ENCODE results near the gene MRPL44.
"Not testable (repeated sequence)": the region's sequence is repeated elsewhere in the genome, so short reads cannot be mapped to it uniquely, and the experiment has no call there.

Gene MRPL44

DNA sequence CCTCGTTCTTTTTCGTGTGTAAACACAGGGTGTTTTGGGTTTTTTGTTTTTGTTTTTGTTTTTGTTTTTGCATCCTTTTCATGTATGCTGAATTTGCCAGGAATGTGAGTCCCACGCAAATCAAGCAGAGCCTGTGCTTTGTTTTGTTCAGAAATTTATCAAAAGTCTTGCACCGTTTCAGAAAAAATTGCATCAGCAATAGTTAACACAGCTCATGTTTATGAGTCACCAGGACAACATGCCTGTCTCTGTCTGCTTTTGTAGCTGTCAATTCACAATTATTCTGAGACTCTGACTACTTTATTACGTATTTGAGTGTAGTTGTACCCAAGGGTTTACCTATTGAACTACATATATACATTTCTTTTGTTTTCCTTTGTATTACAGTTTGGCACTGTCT, 38.3 kb downstream of the MRPL44 start:
- TF ChIP-seq, protein P1, sequence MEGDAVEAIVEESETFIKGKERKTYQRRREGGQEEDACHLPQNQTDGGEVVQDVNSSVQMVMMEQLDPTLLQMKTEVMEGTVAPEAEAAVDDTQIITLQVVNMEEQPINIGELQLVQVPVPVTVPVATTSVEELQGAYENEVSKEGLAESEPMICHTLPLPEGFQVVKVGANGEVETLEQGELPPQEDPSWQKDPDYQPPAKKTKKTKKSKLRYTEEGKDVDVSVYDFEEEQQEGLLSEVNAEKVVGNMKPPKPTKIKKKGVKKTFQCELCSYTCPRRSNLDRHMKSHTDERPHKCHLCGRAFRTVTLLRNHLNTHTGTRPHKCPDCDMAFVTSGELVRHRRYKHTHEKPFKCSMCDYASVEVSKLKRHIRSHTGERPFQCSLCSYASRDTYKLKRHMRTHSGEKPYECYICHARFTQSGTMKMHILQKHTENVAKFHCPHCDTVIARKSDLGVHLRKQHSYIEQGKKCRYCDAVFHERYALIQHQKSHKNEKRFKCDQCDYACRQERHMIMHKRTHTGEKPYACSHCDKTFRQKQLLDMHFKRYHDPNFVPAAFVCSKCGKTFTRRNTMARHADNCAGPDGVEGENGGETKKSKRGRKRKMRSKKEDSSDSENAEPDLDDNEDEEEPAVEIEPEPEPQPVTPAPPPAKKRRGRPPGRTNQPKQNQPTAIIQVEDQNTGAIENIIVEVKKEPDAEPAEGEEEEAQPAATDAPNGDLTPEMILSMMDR (IDR thresholded peaks at IDR 0.05): no peak
- Histone ChIP-seq H3K36me3 (no peaks in the 10 kb centered on the region), H3K4me1 (peaks cover 0 to 12% (median 3%) of the 10 kb centered on the region in 4 donors), H3K27ac (no peak overlapping the region), H3K9me3 (no peaks in the 10 kb centered on the region), H3K4me3 (no peak overlapping the region), H3K27me3 (no peaks in the 10 kb centered on the region)
- intact Hi-C loops (cut with DNase I; ENCODE audit: low total_unique reads): loop anchor here (5.0 kb wide), 1 partner anchor 287 kb away; no protein-coding TSS in a partner anchor
- DNase-seq: no peak

- intact Hi-C loops (cut with DNase I; ENCODE audit: low total_unique reads): loop anchor here (5.0 kb wide), 1 partner anchor 286 kb away; no protein-coding TSS in a partner anchor
- no peak for DNase-seq
- Histone ChIP-seq H3K9me3 (no peaks in the 10 kb centered on the region), H3K27me3 (no peaks in the 10 kb centered on the region), H3K4me3 (no peak overlapping the region), H3K27ac (no peak overlapping the region), H3K36me3 (no peaks in the 10 kb centered on the region), H3K4me1 (peaks cover 0 to 12% (median 3%) of the 10 kb centered on the region in 4 donors)
- TF ChIP-seq, protein P1 (IDR thresholded peaks at IDR 0.05): no peak
Measured at GRCh38 chr2:223996391-223996790, 39.1 kb downstream of the MRPL44 start.

DNA sequence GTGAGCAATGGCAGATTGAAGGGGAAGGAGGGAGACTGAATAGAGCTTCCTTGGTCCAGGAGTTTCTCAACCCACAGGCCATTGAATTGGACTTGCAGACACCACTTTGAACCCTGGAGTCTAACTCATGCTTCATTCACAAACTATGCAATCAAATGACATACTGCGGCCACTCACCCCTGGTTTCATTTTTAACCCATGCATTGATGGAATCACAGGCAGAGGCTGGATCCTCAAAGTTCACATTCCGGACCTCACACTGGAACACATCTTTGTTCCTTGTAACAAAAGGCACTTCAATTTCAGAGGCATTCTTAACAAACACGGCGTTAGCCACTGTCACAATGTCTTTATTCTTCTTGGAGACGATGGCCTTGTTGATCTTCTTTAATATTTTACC, 40.7 kb downstream of the MRPL44 start:
- intact Hi-C loops (cut with DNase I; ENCODE audit: low total_unique reads): loop anchor here (5.0 kb wide), 1 partner anchor 284 kb away; no protein-coding TSS in a partner anchor
- Histone ChIP-seq H3K4me3 (no peak overlapping the region), H3K27ac (no peak overlapping the region), H3K36me3 (no peaks in the 10 kb centered on the region), H3K27me3 (no peaks in the 10 kb centered on the region), H3K4me1 (peaks cover 0 to 12% (median 3%) of the 10 kb centered on the region in 4 donors), H3K9me3 (no peaks in the 10 kb centered on the region)
- DNase-seq: no peak
- TF ChIP-seq, protein P1 (IDR thresholded peaks at IDR 0.05): no peak

GRCh38 chr2:223998948-223999347, 41.7 kb downstream of the MRPL44 start:
- intact Hi-C loops (cut with DNase I; ENCODE audit: low total_unique reads): loop anchor here (5.0 kb wide), 1 partner anchor 283 kb away; no protein-coding TSS in a partner anchor

GRCh38 chr2:223999862-224000261, 42.6 kb downstream of the MRPL44 start:
- intact Hi-C loops (cut with DNase I; ENCODE audit: low total_unique reads): loop anchor here (5.0 kb wide), 1 partner anchor 282 kb away; no protein-coding TSS in a partner anchor
- DNase-seq: no peak
- Histone ChIP-seq H3K36me3 (no peaks in the 10 kb centered on the region), H3K4me3 (no peak overlapping the region), H3K9me3 (no peaks in the 10 kb centered on the region), H3K27ac (no peak overlapping the region), H3K4me1 (peaks cover 0 to 22% (median 11%) of the 10 kb centered on the region in 4 donors), H3K27me3 (no peaks in the 10 kb centered on the region)
- TF ChIP-seq, protein P1 (IDR thresholded peaks at IDR 0.05): no peak

More at GRCh38 chr2:223998948-223999347, 41.7 kb downstream of the MRPL44 start:
- Histone ChIP-seq H3K9me3 (no peaks in the 10 kb centered on the region), H3K27me3 (no peaks in the 10 kb centered on the region), H3K4me1 (peaks cover 0 to 15% (median 5%) of the 10 kb centered on the region in 4 donors), H3K4me3 (no peak overlapping the region), H3K27ac (no peak overlapping the region), H3K36me3 (no peaks in the 10 kb centered on the region)
- DNase-seq: no peak
- TF ChIP-seq, protein P1 (IDR thresholded peaks at IDR 0.05): no peak

DNA sequence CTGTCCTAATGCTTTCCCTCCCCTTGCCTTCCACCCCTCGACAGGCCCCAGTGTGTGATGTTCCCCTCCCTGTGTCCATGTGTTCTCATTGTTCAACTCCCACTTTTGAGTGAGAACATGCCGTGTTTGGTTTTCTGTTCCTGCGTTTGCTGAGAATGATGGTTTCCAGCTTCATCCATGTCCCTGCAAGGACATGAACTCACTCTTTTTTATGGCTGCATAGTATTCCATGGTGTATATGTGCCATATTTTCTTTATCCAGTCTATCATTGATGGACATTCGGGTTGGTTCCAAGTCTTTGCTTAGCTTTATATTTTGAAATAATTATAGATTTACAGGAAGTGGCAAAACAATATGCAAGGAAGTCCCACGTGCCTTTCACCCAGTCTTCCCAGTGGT, 43.4 kb downstream of the MRPL44 start:
- intact Hi-C loops (cut with DNase I; ENCODE audit: low total_unique reads); H3K4me3 ChIP-seq; H3K36me3 ChIP-seq; H3K27ac ChIP-seq; H3K27me3 ChIP-seq; DNase-seq; H3K9me3 ChIP-seq: not testable (repeated sequence)
- peaks cover 0 to 22% (median 11%) of the 10 kb centered on the region in 4 donors for H3K4me1 ChIP-seq
